Measurements from ENCODE around the gene PDE9A.

PDE9A gene

GRCh38 chr21:42653231-42654061 lies at the start of gene PDE9A:
TSS of gene PDE9A (plus strand) at chr21:42653621. CDS start at chr21:42653815, 194 bp downstream.
- DNase-seq = peak; percentile 22

DNA sequence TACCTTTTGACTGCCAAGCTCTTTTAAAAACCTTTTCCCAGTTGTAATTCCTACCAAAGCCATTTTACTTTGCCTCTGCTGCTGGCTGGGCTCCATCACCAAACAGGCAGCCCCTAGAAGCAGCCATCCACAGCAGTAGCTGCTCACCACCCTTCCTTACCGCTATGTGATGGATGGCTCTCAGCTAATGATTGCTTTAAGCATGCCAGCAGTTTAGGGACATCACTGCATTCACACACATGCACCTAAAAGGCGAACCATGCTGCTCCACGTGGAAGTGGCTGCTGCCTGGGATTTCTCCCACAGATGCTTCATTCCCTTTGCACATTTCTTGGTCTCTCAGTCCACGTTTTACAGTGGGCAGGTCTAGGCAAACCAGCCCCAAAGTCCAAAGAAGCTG lies 46.3 kb upstream of the PDE9A start:
- DNase-seq = no peak

- DNase-seq = no peak
Observed at GRCh38 chr21:42607525-42608102, 45.8 kb upstream of the PDE9A start.

- no peak for DNase-seq
Observed at GRCh38 chr21:42608446-42608845, 45.0 kb upstream of the PDE9A start.

GRCh38 chr21:42609811-42610210 lies 43.6 kb upstream of the PDE9A start:
- peak; percentile 53 for DNase-seq

DNA sequence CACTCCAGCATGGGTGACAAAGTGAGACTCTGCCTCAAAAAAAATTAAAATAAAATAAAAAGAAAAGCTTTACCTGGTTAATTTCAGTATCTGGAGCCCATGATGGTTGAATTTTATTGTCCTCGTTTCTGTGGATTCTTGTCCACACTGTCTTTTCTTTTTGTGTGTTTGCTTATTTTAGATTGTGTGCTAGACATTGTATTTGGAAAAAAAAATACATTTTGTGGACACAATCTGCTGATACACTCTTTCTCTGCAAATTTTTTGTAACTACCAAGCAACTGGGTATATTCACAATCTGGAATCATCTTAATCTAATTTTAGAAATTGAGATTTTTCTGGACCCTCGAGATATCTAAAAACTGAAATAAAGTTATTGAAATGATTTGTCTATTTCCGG lies 41.6 kb upstream of the PDE9A start:
- DNase-seq = no peak

GRCh38 chr21:42612390-42612789 lies 41.0 kb upstream of the PDE9A start:
- DNase-seq = no peak

DNA sequence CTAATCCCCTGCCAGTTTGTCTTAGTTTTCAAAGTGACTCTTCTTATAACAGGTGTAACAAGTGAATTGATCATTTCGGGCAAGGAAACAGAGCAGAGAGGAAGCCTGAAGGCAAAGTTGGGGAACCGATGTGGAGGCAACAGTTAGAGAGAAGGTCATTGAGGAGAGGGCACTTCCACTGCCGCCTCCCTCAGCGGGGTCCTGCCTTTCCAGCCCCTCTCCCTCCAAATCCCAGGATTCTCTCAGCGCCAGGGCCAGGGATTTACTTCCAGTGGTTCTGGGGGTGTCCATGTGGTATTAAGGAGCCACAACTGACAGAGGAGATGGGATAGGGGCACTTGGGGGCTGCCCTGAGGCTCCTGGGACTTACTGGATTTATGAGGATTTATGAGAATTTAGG lies 39.7 kb upstream of the PDE9A start:
- no peak for DNase-seq

- DNase-seq = peak; percentile 68
Observed at GRCh38 chr21:42614396-42614795, 39.0 kb upstream of the PDE9A start.

DNA sequence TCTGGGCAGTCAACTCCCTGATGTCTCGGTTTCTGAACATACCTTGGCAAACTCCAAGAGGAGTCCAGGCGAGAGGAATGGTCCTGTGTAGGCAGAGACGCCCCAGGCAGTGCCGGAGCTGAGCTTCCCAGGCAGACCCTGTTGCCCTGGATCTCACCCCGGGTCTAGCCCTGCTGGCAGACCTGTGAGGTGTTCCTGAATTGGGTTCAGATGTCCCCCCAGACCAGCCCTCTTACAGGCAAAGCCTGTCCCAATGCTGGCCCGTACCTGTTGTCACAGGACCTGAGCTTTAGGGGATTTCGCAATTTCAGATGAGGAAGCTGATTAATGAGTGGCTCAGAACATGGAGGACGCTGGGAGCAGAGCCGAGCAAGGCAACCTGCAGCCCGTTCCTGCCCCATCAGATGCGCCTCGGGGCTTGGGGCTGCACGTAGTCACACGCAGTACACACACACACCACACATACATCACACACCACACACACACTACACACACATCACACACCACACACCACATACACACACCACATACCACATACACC lies 38.5 kb upstream of the PDE9A start:
- peak; percentile 69 for DNase-seq

GRCh38 chr21:42615377-42615776 lies 38.0 kb upstream of the PDE9A start:
- peak; percentile 16 for DNase-seq

DNA sequence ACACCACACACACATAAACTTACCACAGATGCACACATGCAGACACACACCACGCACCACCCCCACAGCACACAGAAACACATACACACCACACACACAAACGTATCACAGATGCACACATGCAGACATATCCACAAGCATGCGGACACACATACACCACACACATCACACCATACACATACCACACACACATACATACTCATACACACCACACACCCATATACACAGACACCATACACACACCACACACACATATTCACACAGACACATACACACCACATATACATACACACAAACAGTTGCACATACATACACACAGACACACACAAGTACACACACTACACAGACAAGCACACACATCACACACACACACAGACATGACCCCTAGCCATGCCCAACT lies 37.5 kb upstream of the PDE9A start:
- DNase-seq = no peak

DNA sequence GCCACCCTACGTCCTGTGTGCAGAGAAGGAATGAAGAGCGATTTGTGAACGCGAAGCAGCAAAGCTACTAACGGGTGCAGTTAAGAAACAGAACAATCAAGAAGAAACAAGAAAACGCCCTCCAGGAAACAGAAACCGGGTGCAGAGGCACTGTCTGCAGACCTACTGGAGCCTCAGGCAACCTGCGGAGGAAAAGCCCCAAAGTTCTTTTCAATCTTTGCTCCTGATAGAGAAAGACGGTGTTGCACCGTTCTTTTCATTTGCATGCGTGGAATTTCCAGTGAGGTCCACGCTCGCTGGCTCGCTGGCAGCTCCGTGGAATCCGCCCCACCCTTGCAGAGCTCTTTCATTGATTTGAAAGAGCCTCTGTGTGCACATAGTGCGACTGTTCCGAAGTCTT lies 37.0 kb upstream of the PDE9A start:
- peak; percentile 24 for DNase-seq

DNA sequence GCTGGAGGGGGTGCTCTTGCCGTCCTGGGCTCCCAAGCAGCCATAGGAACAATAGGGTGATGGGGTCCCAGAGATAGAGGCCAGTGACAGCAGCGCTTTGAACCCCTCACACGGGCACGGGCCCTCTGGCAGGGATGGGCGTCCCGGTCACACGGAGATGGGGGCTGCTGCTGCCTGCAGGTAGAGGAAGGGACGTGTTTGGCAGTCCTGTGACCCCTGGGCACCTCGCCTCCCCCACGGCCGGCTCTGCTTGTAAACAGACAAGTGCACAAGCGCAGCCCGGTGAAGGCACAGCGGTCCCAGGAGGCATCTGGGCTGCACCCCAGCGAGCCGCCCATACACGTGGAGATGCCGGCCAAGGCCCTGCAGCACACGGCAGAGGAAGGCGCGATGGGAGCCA lies 36.5 kb upstream of the PDE9A start:
- DNase-seq = no peak

DNA sequence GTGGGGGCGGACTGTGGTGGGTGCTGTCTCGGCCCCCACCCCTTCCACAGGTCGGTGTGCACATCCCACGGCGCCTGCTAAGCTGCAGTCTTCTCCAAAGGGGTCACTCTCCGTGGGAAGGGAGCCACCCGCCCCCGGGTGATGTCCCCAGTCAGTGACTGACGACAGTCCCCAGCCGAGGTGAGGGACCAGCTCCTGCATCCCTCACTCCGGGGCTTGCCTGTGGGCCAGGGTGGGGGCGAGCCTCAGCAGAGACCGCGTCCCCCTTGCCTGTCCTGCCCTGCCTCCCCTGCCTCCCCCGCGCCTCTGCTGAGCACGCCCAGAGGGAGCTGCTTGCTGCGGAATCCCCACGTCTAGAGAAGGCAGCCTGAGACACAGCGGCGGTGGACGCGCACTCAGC lies 35.9 kb upstream of the PDE9A start:
- no peak for DNase-seq

DNA sequence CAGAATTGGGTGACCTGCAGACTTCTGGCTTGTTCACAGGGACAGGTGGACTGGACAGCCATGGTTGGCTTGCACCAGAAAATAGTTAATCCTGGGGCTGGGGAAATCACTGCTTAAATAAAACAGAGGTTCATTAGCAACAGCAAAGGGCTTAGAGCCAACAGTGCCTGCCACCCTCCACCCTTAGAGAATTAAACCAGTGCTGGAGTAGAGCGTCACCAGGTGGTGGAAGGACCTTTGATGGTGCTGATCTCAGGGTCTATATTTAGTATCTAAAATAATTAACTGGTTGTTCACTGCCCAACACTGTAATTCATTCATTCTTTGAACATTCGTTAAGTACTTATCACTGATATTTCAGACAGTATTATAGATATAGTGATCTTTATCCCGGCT lies 34.7 kb upstream of the PDE9A start:
- DNase-seq = no peak

- no peak for DNase-seq
Observed at GRCh38 chr21:42619166-42619565, 34.3 kb upstream of the PDE9A start.

DNA sequence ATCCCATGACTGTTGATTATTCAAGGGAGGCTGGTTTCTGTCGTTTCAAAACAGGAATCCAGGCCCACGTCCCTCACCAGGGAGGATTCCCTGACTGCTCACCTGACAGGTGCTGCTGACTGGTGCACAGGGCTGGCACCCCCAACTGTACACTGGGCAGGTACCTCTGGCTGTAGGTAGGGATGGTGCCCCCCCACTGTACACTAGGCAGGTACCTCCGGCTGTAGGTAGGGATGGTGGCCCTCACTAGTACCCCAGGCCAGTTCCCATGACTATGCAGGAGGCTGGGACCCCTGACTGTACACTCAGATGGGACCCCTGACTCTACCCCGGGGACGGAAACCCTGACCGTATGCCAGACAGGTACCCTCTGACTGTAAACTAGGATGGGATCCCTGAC lies 33.6 kb upstream of the PDE9A start:
- DNase-seq = no peak

DNA sequence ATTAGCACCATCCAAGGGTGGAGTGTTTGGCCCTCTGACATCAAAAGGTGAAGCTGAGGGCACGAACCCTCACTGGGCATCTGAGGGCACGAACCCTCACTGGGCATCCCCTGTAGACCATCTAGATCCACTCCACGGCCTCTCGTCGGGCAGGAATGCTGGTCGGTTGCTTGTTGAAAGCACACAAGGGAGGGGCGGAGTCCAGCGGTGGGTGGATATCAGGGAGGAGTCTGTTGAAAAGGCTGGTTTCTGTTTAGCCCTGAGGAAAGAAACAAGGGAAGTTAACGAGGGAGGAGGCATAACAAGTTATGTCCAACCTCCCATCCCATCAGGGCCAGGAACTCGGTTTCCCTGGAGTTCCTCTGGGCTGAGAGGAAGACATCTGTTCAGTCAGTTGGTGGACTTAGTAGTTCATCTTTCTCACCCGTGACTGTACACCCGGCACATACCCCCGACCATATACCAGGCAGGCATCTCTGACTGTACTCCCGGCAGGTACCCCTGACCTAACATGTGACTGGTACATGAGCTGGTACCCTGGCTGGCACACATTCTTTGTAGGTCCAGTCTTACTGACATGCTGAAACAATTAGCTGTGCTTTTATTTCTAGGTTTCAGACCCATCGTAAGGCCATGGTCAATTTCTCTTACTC lies 32.1 kb upstream of the PDE9A start:
- no peak for DNase-seq

- no peak for DNase-seq
Observed at GRCh38 chr21:42621819-42622177, 31.6 kb upstream of the PDE9A start.

GRCh38 chr21:42622284-42622683 lies 31.1 kb upstream of the PDE9A start:
- DNase-seq = no peak

DNA sequence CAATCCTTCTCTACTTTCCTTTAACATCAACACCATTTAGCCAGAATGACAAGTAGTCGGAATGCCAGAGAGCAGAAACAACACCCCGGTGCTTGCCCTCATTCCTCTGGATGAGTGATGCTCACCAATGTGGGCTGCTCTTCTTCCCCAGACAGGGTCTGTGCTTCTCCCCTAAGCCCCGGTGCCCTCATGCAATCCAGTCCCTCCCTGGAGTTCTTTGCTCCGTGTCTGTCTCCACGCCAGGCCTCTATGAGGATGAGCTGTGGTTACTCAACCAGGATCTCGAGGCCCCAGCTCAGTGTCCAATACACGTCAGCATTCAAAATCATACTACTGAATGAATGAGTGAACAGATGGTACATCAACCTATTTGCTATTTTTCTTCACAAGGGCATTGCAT lies 29.7 kb upstream of the PDE9A start:
- no peak for DNase-seq

GRCh38 chr21:42624095-42624790 lies 29.2 kb upstream of the PDE9A start:
- DNase-seq = no peak

Measured in CD4-positive, alpha-beta T cell treated with Interleukin-17A for 1 hour (primary cell).